Measurements from ENCODE around the gene PTN.
A peak's percentile ranks its signal among the peaks of the same experiment; 100 is the strongest.

PTN gene

GRCh38 chr7:137296576-137296975 is 47.0 kb downstream of the PTN start:
- H3K4me3 ChIP-seq (replicated peaks in 1 of 2; ENCODE audit: low read depth in 2 of 2, low read length in 2 of 2): no peak overlapping the region
- DNase-seq (ENCODE audit: low read depth in 2 of 2): no peak
- TF ChIP-seq CTCF (IDR thresholded peaks at IDR 0.05; ENCODE audit: low read depth, low read length): no peak

- H3K4me3 ChIP-seq (replicated peaks in 1 of 2; ENCODE audit: low read depth in 2 of 2, low read length in 2 of 2): no peak overlapping the region
- no peak for TF ChIP-seq CTCF (IDR thresholded peaks at IDR 0.05; ENCODE audit: low read depth, low read length)
- no peak for DNase-seq (ENCODE audit: low read depth in 2 of 2)
These were observed 47.7 kb downstream of the PTN start for GRCh38 chr7:137295739-137296324.

- TF ChIP-seq CTCF (IDR thresholded peaks at IDR 0.05; ENCODE audit: low read depth, low read length): no peak
- DNase-seq (ENCODE audit: low read depth in 2 of 2): no peak
- H3K4me3 ChIP-seq (replicated peaks in 1 of 2; ENCODE audit: low read depth in 2 of 2, low read length in 2 of 2): no peak overlapping the region
These were observed 54.4 kb downstream of the PTN start for GRCh38 chr7:137289101-137289500.

- no peak overlapping the region for H3K4me3 ChIP-seq (replicated peaks in 1 of 2; ENCODE audit: low read depth in 2 of 2, low read length in 2 of 2)
- TF ChIP-seq CTCF (IDR thresholded peaks at IDR 0.05; ENCODE audit: low read depth, low read length): peak; percentile 24
- DNase-seq (ENCODE audit: low read depth in 2 of 2): peak; percentile 9 to 28
These were observed 55.8 kb downstream of the PTN start for GRCh38 chr7:137287651-137288258.

GRCh38 chr7:137283153-137283552 is 60.4 kb downstream of the PTN start:
- no peak for TF ChIP-seq CTCF (IDR thresholded peaks at IDR 0.05; ENCODE audit: low read depth, low read length)
- no peak overlapping the region for H3K4me3 ChIP-seq (replicated peaks in 1 of 2; ENCODE audit: low read depth in 2 of 2, low read length in 2 of 2)
- DNase-seq (ENCODE audit: low read depth in 2 of 2): no peak

GRCh38 chr7:137282043-137282442 is 61.5 kb downstream of the PTN start:
- no peak for TF ChIP-seq CTCF (IDR thresholded peaks at IDR 0.05; ENCODE audit: low read depth, low read length)
- no peak overlapping the region for H3K4me3 ChIP-seq (replicated peaks in 1 of 2; ENCODE audit: low read depth in 2 of 2, low read length in 2 of 2)
- DNase-seq (ENCODE audit: low read depth in 2 of 2): no peak

GRCh38 chr7:137276189-137276588 is 67.3 kb downstream of the PTN start:
- no peak for TF ChIP-seq CTCF (IDR thresholded peaks at IDR 0.05; ENCODE audit: low read depth, low read length)
- H3K4me3 ChIP-seq (replicated peaks in 1 of 2; ENCODE audit: low read depth in 2 of 2, low read length in 2 of 2): no peak overlapping the region
- DNase-seq (ENCODE audit: low read depth in 2 of 2): no peak
